ENCODE results near the gene PGLYRP1. TPM values are rescaled to one million over a fixed set of nuclear protein-coding genes. Genes with fewer than 3 reads are reported as not detected.

PGLYRP1 gene
- total RNA-seq, 1 donor from 2014 or later = not detected

GRCh38 chr19:46006411-46006810 lies 16.4 kb downstream of the PGLYRP1 start:
- H3K27ac Mint-ChIP-seq = no peak overlapping the region
- H3K27ac ChIP-seq = no peak overlapping the region
- H3K4me3 Mint-ChIP-seq = no peak overlapping the region
- H3K9me3 Mint-ChIP-seq = no peaks in the 10 kb centered on the region
- H2AFZ ChIP-seq (replicated peaks) = no peak overlapping the region
- no peaks in the 10 kb centered on the region for H3K9me3 ChIP-seq (ENCODE audit: low read depth)
- H3K9ac ChIP-seq = no peak overlapping the region
- H3K36me3 ChIP-seq = no peaks in the 10 kb centered on the region
- TF ChIP-seq CTCF (IDR thresholded peaks at IDR 0.05) (no peak), EZH2 (IDR thresholded peaks at IDR 0.05) (no peak), EZH2phosphoT487 (IDR thresholded peaks at IDR 0.05) (no peak)
- H3K27me3 ChIP-seq = no peaks in the 10 kb centered on the region
- peaks cover 3% of the 10 kb centered on the region for H3F3A ChIP-seq (ENCODE audit: low read depth)
- DNase-seq (ENCODE audit: low spot score) = no peak
- H3K79me2 ChIP-seq (ENCODE audit: low read depth) = peaks cover 7% of the 10 kb centered on the region
- no peak overlapping the region for H3K4me3 ChIP-seq
- peaks cover 7% of the 10 kb centered on the region for H3K27me3 Mint-ChIP-seq (ENCODE audit: insufficient read depth, low read depth)
- H3K4me1 ChIP-seq = no peaks in the 10 kb centered on the region
- H3K4me1 Mint-ChIP-seq = peaks cover 18% of the 10 kb centered on the region
- H3K36me3 Mint-ChIP-seq = peaks cover 5% of the 10 kb centered on the region
- no peak overlapping the region for H3K4me2 ChIP-seq
- peaks cover 9% of the 10 kb centered on the region for H4K20me1 ChIP-seq (ENCODE audit: low read depth)

- TF ChIP-seq EZH2 (IDR thresholded peaks at IDR 0.05) = no peak
- no peak for TF ChIP-seq EZH2phosphoT487 (IDR thresholded peaks at IDR 0.05)
- TF ChIP-seq CTCF (IDR thresholded peaks at IDR 0.05) = no peak
- Mint-ChIP-seq H3K36me3 (peaks cover 5% of the 10 kb centered on the region), H3K4me1 (peaks cover 35% of the 10 kb centered on the region), H3K9me3 (no peaks in the 10 kb centered on the region), H3K27me3 (ENCODE audit: insufficient read depth, low read depth) (peaks cover 15% of the 10 kb centered on the region), H3K27ac (no peak overlapping the region), H3K4me3 (no peak overlapping the region)
- Histone ChIP-seq H3K4me2 (no peak overlapping the region), H3K27ac (no peak overlapping the region), H3F3A (ENCODE audit: low read depth) (peaks cover 15% of the 10 kb centered on the region), H2AFZ (replicated peaks) (no peak overlapping the region), H3K9me3 (ENCODE audit: low read depth) (no peaks in the 10 kb centered on the region), H3K79me2 (ENCODE audit: low read depth) (peaks cover 10% of the 10 kb centered on the region), H3K4me3 (no peak overlapping the region), H3K27me3 (peaks cover 7% of the 10 kb centered on the region), H3K4me1 (peaks cover 7% of the 10 kb centered on the region), H3K36me3 (no peaks in the 10 kb centered on the region), H4K20me1 (ENCODE audit: low read depth) (peaks cover 14% of the 10 kb centered on the region), H3K9ac (no peak overlapping the region)
- DNase-seq (ENCODE audit: low spot score) = no peak
These were observed 20.1 kb downstream of the PGLYRP1 start for GRCh38 chr19:46002678-46003275.

- Histone ChIP-seq H3K9me3 (ENCODE audit: low read depth) (no peaks in the 10 kb centered on the region), H3K27ac (no peak overlapping the region), H3K4me1 (peaks cover 11% of the 10 kb centered on the region), H3K36me3 (no peaks in the 10 kb centered on the region), H3K27me3 (peaks cover 7% of the 10 kb centered on the region), H3K4me3 (peak overlapping the region; percentile 66), H3K4me2 (peak overlapping the region; percentile 96), H3F3A (ENCODE audit: low read depth) (peaks cover 15% of the 10 kb centered on the region), H3K79me2 (ENCODE audit: low read depth) (peaks cover 22% of the 10 kb centered on the region), H4K20me1 (ENCODE audit: low read depth) (peaks cover 14% of the 10 kb centered on the region), H2AFZ (replicated peaks) (peak overlapping the region; percentile 7), H3K9ac (no peak overlapping the region)
- peak; percentile 79 for DNase-seq (ENCODE audit: low spot score)
- no peaks in the 10 kb centered on the region for H3K9me3 Mint-ChIP-seq
- H3K4me1 Mint-ChIP-seq = peaks cover 32% of the 10 kb centered on the region
- peak overlapping the region; percentile 85 for H3K4me3 Mint-ChIP-seq
- H3K27ac Mint-ChIP-seq = no peak overlapping the region
- no peak for TF ChIP-seq EZH2phosphoT487 (IDR thresholded peaks at IDR 0.05)
- TF ChIP-seq EZH2 (IDR thresholded peaks at IDR 0.05) = no peak
- no peak for TF ChIP-seq CTCF (IDR thresholded peaks at IDR 0.05)
- H3K27me3 Mint-ChIP-seq (ENCODE audit: insufficient read depth, low read depth) = peaks cover 15% of the 10 kb centered on the region
- H3K36me3 Mint-ChIP-seq = no peaks in the 10 kb centered on the region
These were observed 22.2 kb downstream of the PGLYRP1 start for GRCh38 chr19:46000491-46001246.

Measured in neural progenitor cell (in vitro differentiated cells).